LNCAP (cell line): ENCODE results near the gene WDR38.

Experiments used
- TF ChIP-seq, protein P1 (sequence below): fragments of 450-650 bp; IDR thresholded peaks from 2 replicates; pipeline ENCODE4 v1.5.1; 2017; ENCODE audit warnings: mild to moderate bottlenecking

The WDR38 gene, protein sequence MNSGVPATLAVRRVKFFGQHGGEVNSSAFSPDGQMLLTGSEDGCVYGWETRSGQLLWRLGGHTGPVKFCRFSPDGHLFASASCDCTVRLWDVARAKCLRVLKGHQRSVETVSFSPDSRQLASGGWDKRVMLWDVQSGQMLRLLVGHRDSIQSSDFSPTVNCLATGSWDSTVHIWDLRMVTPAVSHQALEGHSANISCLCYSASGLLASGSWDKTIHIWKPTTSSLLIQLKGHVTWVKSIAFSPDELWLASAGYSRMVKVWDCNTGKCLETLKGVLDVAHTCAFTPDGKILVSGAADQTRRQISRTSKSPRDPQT

DNA sequence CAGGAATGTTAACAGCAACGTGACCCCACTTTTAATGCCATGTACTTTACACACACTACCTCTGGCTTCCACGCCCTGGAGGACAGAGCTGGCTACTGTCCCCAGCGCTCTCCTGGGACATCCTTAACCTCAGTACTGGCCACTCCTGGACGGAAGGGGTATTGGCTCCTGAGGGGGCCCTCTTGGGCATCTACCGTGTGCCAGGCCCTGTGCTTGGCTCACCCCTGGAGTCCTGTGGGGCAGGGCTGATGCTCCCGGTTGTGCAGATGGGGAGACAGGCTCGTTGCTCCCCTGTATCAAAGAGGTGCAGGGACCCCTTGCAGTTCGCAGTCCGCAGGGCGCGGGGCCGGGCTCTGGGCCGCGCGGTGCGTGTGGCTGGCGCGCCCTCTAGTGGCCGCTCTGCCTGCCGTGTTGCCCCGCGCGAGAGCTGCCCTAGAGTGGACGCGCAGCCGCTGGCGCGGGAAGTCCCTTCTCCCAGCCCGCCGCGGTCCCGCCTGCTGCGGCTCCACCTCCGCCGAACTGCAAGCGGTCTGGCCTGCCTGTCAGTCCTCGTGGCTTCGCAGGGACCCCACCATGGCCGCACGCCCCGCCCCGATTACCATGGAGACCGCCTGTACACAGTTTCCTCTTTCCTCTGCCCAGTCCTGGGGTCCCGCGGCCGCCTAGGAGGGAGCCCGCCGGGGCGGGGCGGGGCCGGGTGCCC lies at the start of gene WDR38:
TSS of gene WDR38 (plus strand) at position 632 of the 703 bp plus-strand sequence. CDS start 72 bp downstream, outside the sequence.
- TF ChIP-seq, protein P1, sequence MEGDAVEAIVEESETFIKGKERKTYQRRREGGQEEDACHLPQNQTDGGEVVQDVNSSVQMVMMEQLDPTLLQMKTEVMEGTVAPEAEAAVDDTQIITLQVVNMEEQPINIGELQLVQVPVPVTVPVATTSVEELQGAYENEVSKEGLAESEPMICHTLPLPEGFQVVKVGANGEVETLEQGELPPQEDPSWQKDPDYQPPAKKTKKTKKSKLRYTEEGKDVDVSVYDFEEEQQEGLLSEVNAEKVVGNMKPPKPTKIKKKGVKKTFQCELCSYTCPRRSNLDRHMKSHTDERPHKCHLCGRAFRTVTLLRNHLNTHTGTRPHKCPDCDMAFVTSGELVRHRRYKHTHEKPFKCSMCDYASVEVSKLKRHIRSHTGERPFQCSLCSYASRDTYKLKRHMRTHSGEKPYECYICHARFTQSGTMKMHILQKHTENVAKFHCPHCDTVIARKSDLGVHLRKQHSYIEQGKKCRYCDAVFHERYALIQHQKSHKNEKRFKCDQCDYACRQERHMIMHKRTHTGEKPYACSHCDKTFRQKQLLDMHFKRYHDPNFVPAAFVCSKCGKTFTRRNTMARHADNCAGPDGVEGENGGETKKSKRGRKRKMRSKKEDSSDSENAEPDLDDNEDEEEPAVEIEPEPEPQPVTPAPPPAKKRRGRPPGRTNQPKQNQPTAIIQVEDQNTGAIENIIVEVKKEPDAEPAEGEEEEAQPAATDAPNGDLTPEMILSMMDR, result peak; percentile 99

GRCh38 chr9:124803911-124804310 lies 49.3 kb upstream of the WDR38 start:
- TF ChIP-seq, protein P1, result no peak

DNA sequence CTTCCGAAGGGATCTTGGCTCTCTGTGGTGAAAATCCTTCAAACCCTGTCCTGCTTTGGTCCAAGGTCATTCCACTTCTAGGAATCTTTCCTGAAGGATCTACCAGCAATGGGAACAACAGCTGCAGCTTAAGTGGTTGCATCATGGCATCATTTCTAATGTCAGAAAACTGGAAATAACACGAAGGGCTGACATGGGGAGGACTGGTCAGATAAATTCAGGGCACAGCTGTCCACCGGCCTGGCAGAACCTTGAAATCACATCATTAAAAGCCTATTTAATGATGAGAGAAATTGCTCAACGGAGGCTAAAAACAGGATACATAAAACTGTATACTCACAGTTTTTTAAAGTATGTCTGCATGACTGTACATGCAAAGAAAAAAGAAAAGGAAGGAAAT lies 48.1 kb upstream of the WDR38 start:
- TF ChIP-seq, protein P1, result no peak

DNA sequence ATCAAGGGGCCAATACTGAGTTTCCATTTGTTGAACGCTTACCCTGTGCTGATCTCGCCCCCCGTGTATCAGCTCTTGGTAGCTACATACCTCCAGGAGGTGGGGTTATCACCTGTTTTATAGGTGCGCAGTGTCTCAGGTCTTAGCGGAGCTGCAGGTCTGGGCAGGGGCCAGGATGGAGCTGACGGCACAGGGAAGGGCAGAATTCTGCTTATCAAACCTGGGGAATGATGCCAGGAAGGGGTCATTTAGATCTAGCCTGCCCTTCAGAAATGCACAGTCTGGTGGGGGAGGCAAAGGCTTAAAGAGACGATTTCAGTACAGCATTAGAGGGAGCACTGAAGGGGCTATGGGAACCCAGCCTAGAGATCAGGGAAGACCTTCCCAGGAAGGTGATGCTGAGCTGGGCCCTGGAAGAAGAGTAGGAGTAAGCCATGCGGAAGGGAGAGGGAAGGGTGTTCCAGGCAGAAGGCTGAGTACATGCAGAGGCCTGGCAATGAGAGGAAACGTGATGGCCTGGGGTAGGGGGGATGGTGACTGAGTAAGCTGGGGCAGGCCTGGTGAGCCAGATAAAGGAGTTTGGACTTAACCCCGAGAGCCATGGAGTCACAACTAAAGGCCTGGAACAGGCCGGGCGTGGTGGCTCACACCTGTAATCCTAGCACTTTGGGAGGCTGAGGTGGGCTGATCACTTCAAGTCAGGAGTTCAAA lies 44.9 kb upstream of the WDR38 start:
- TF ChIP-seq, protein P1, result no peak

DNA sequence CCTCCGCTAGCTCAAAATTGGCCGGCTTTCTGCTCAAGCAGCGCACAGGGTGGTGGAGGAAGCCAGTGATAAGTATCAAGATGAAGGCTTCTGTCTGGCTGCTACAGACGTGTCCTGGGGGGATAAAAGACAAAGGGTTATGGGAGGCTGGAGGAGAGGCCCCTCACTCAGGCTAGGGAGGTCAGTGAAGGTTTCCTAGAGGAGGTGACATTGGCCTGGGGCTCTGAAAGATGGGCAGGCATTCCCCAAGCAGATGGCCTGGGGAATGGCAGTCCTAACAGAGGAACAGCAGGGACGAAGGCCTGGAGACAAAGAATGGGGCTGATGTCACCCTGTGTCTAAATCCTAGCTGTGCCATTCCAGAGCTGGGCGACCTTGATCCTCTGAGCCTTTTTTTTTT lies 44.0 kb upstream of the WDR38 start:
- TF ChIP-seq, protein P1, result no peak

DNA sequence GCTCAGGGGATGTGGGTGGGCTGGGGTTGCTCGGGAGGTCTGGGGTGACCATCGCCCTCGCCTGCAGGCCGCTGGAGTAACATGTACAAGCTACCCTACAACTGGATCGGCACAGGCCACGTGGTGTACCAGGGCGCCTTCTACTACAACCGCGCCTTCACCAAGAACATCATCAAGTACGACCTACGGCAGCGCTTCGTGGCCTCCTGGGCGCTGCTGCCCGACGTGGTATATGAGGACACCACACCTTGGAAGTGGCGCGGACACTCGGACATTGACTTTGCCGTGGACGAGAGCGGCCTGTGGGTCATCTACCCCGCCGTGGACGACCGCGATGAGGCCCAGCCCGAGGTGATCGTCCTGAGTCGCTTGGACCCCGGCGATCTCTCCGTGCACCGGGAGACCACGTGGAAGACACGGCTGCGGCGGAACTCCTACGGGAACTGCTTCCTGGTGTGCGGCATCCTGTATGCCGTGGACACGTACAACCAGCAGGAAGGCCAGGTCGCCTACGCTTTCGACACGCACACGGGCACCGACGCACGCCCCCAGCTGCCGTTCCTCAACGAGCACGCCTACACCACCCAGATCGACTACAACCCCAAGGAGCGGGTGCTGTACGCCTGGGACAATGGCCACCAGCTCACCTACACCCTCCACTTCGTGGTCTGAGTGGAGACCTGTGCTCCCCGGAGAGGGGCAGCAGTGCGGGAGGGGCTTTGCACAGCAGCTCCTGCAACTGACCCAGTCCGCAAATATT lies 43.3 kb upstream of the WDR38 start:
- TF ChIP-seq, protein P1, result no peak

- TF ChIP-seq, protein P1, result no peak
Observed at GRCh38 chr9:124810663-124811355, 42.5 kb upstream of the WDR38 start.
